GM12878 (cell line): Measurements from ENCODE around the gene AIFM1. TPM values are rescaled to one million over a fixed set of nuclear protein-coding genes. Genes with fewer than 3 reads are reported as not detected.

ENCODE experiments used
- ATAC-seq: fragments of 200-7000 bp; cut with Tn5 transposase; 3 replicates; pipeline ENCODE4 v1.9.1; 2020; ENCODE audit warnings: mild to moderate bottlenecking, moderate library complexity
- BruUV-seq: library from RNA; stranded (reverse); fragments of 400-500 nt; replicated peaks from 2 replicates; lab custom pipeline; 2021; lab: Mats Ljungman, UMichigan
- CTCF ChIA-PET: fragments of 300-600 bp; sonication (Branson Sonifier 250); formaldehyde crosslinking; extraction: SDS; loops from one replicate; lab custom pipeline; 2021; ENCODE audit warnings: inconsistent platforms; lab: Yijun Ruan, JAX
- POLR2A ChIA-PET: fragments of 350-600 bp; formaldehyde crosslinking; extraction: SDS; loops from one replicate; lab custom pipeline; 2021; ENCODE audit warnings: inconsistent platforms; lab: Charles Lee
- RAD21 ChIA-PET: fragments of 300-600 bp; sonication (Branson Sonifier 250); formaldehyde crosslinking; loops from one replicate; lab custom pipeline; 2023; ENCODE audit warnings: antibody characterized with exemption; ENCODE audit not compliant: unreplicated experiment; lab: Charles Lee
- SMC1A ChIA-PET: fragments of 300-600 bp; sonication (Branson Sonifier 250); formaldehyde crosslinking; loops from one replicate; lab custom pipeline; 2023; ENCODE audit not compliant: unreplicated experiment, uncharacterized antibody; lab: Charles Lee
- DNase-seq: peaks from one replicate; pipeline ENCODE4 v3.0.0-alpha.2; 2011; ENCODE audit warnings: low read depth, low spot score
- FAIRE-seq: peaks from 3 replicates; lab custom pipeline; 2011; peaks lifted over from hg19 to GRCh38; lab: Jason Lieb, UNC
- H2AFZ ChIP-seq: 2 replicates; pipeline ENCODE4 v1.6.0; 2011; ENCODE audit warnings: low read depth, low read length, control low read depth; ENCODE audit not compliant: control insufficient read depth
- H3K27ac ChIP-seq: 2 replicates; pipeline ENCODE4 v1.5.1; 2011; ENCODE audit warnings: control low read depth; ENCODE audit not compliant: control insufficient read depth, insufficient read depth
- H3K27me3 ChIP-seq, 2 experiments: replicated peaks in 1 of 2; 2 replicates each; pipeline versions ENCODE4 v1.6.0 to v1.6.1; 2011; ENCODE audit warnings: low read length in 1 of 2; ENCODE audit not compliant: control insufficient read depth in 2 of 2, insufficient read depth in 2 of 2
- H3K36me3 ChIP-seq, 2 experiments: 2 replicates each; pipeline ENCODE4 v1.5.1; 2011; ENCODE audit warnings: low read length in 1 of 2; ENCODE audit not compliant: control insufficient read depth in 2 of 2, insufficient read depth in 2 of 2
- H3K4me1 ChIP-seq: 2 replicates; pipeline ENCODE4 v1.6.1; 2011; ENCODE audit warnings: mild to moderate bottlenecking, low read length, moderate library complexity, mixed read lengths; ENCODE audit not compliant: control insufficient read depth, insufficient read depth
- H3K4me2 ChIP-seq: 2 replicates; pipeline ENCODE4 v1.6.0; 2011; ENCODE audit warnings: control low read depth; ENCODE audit not compliant: control insufficient read depth, insufficient read depth
- H3K4me3 ChIP-seq: fragments of 200-600 bp; sonication (generic); 2 replicates; pipeline ENCODE4 v1.5.1; 2016
- H3K79me2 ChIP-seq: 2 replicates; pipeline ENCODE4 v1.6.0; 2011; ENCODE audit warnings: low read length; ENCODE audit not compliant: control insufficient read depth, insufficient read depth
- H3K9ac ChIP-seq: 2 replicates; pipeline ENCODE4 v1.8.0; 2011; ENCODE audit warnings: low read length, control low read depth, mixed read lengths; ENCODE audit not compliant: control insufficient read depth, insufficient read depth
- H3K9me3 ChIP-seq: replicated peaks from 3 replicates; pipeline ENCODE4 v1.5.1; 2011; ENCODE audit warnings: mild to moderate bottlenecking, low read length; ENCODE audit not compliant: control insufficient read depth, insufficient read depth
- H4K20me1 ChIP-seq: 2 replicates; pipeline ENCODE4 v1.6.0; 2011; ENCODE audit not compliant: control insufficient read depth, insufficient read depth
- CBX5 ChIP-seq: sonication (generic); IDR thresholded peaks from 2 replicates; pipeline ENCODE4 v1.6.1; 2016; ENCODE audit warnings: low read depth, moderate library complexity, mild to moderate bottlenecking, inconsistent platforms
- IKZF2 ChIP-seq, 2 experiments: fragments of 450-650 bp; IDR thresholded peaks; 2 replicates each; pipeline ENCODE4 v1.6.1; 2017; ENCODE audit warnings: mild to moderate bottlenecking in 2 of 2, moderate library complexity in 2 of 2
- MEF2A ChIP-seq: IDR thresholded peaks from 2 replicates; pipeline ENCODE4 v1.6.1; 2011; ENCODE audit warnings: low read depth, mild to moderate bottlenecking, low read length, moderate library complexity; ENCODE audit not compliant: insufficient read depth
- NR2F1 ChIP-seq: fragments of 450-650 bp; conservative IDR thresholded peaks from 2 replicates; pipeline ENCODE4 v1.6.1; 2017; ENCODE audit warnings: mild to moderate bottlenecking
- POLR2AphosphoS2 ChIP-seq: IDR thresholded peaks from 2 replicates; pipeline ENCODE4 v1.6.1; 2011; ENCODE audit warnings: low read depth, mild to moderate bottlenecking, low read length, improper control_type of control experiment, moderate library complexity
- WGBS: methylation state at CpG from one replicate; pipeline ENCODE4 v1.1.6; 2016; ENCODE audit warnings: low lambda C conversion rate; ENCODE audit not compliant: insufficient replicate concordance, insufficient coverage; ENCODE audit errors: missing lambda C conversion rate; 5-methylcytosine and 5-hydroxymethylcytosine counted together
- in situ Hi-C: fragments of 300-500 bp; cut with MboI; formaldehyde crosslinking; loops from 9 replicates; pipeline ENCODE4 v1.14.3; 2018; ENCODE audit warnings: mixed read lengths
- intact Hi-C: fragments of 100-400 bp; cut with micrococcal nuclease; formaldehyde crosslinking; loops from one replicate; pipeline ENCODE4 v1.14.2; 2022; ENCODE audit not compliant: unreplicated experiment
- polyA plus RNA-seq, 11 experiments: library from polyadenylated mRNA; depleted of rRNA in 4 of 11; unstranded in 6 of 11; stranded (reverse) in 5 of 11; fragments of >200 nt; fragmentation: Nextera tagmentation in 4 of 11; fragmentation: Illumina TruSeq in 1 of 11; extraction: Ambion mirVana in 4 of 11; extraction: Trizol in 1 of 11; gene quantifications; 1 replicate in 1 of 11; 2 replicates in 10 of 11; pipeline versions ENCODE4 v1.2.1 to v1.2.3, GENCODE V29; 2011 to 2016; ENCODE audit warnings: inconsistent platforms in 2 of 11, missing spikeins in 2 of 11, low read depth in 1 of 11
- total RNA-seq, 4 experiments: library from RNA; depleted of rRNA in 3 of 4; stranded (reverse); fragments of >200 nt in 3 of 4; fragmentation: Illumina TruSeq in 1 of 4; extraction: Trizol in 1 of 4; gene quantifications; 2 replicates each; pipeline versions ENCODE4 v1.2.1 to v1.2.3, GENCODE V29; 2013 to 2021
- TF ChIP-seq, protein P1 (sequence below): fragments of 450-650 bp; IDR thresholded peaks from 2 replicates; pipeline ENCODE4 v1.6.1; 2017; ENCODE audit warnings: mild to moderate bottlenecking, moderate library complexity
- TF ChIP-seq, protein P2 (sequence below), 3 experiments: IDR thresholded peaks in 2 of 3; conservative IDR thresholded peaks in 1 of 3; 2 replicates each; pipeline ENCODE4 v1.5.1; 2011; ENCODE audit warnings: low read depth in 3 of 3, low read length in 3 of 3, mild to moderate bottlenecking in 3 of 3, control low read depth in 2 of 3, moderate library complexity in 2 of 3, inconsistent platforms in 1 of 3, mixed read lengths in 1 of 3; ENCODE audit not compliant: control insufficient read depth in 2 of 3, insufficient read depth in 1 of 3; ENCODE audit errors: extremely low read depth in 1 of 3
- TF ChIP-seq, protein P3 (sequence below): fragments of 450-650 bp; IDR thresholded peaks from 2 replicates; pipeline ENCODE4 v1.6.1; 2017; ENCODE audit warnings: mild to moderate bottlenecking, low read depth, inconsistent platforms; ENCODE audit not compliant: poor library complexity, severe bottlenecking

The AIFM1 gene
- total and polyA plus RNA-seq, 10 of the 15 experiments (the other 5 are each of a cell fraction or from before 2014, with no cell fraction given) = 44.2 to 121 (median 80.0) TPM

DNA sequence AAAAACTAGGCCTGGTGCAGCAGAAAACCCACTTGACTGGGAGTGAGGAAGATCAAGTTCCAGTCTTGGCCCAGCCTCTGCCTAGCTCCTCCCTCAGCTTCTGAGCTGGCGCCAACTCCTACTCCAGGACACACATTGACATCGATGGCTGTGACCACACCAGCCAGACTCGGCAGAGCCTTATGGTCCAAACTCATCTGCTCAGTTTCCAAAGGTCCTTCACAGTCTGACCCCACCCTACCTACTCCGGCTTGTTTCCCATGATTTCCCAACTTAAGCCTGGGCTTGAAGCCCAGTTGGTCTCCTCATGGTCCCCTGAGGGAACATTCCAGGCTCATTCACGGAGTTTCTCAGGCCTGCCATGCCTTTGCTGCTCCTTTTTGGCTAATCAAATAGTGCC, 65.5 kb downstream of the AIFM1 start:
- ChIA-PET POLR2A (interaction anchor here (0.5 to 0.6 kb wide), 2 partner anchors 9 to 17 kb away, joined by 4 to 6 read pairs; no protein-coding TSS in a partner anchor), RAD21 (interaction anchor here (1.0 kb wide), 1 partner anchor 20 kb away, joined by 3 read pairs; no protein-coding TSS in a partner anchor), CTCF (no interaction called here), SMC1A (no interaction called here)
- TF ChIP-seq, protein P1, sequence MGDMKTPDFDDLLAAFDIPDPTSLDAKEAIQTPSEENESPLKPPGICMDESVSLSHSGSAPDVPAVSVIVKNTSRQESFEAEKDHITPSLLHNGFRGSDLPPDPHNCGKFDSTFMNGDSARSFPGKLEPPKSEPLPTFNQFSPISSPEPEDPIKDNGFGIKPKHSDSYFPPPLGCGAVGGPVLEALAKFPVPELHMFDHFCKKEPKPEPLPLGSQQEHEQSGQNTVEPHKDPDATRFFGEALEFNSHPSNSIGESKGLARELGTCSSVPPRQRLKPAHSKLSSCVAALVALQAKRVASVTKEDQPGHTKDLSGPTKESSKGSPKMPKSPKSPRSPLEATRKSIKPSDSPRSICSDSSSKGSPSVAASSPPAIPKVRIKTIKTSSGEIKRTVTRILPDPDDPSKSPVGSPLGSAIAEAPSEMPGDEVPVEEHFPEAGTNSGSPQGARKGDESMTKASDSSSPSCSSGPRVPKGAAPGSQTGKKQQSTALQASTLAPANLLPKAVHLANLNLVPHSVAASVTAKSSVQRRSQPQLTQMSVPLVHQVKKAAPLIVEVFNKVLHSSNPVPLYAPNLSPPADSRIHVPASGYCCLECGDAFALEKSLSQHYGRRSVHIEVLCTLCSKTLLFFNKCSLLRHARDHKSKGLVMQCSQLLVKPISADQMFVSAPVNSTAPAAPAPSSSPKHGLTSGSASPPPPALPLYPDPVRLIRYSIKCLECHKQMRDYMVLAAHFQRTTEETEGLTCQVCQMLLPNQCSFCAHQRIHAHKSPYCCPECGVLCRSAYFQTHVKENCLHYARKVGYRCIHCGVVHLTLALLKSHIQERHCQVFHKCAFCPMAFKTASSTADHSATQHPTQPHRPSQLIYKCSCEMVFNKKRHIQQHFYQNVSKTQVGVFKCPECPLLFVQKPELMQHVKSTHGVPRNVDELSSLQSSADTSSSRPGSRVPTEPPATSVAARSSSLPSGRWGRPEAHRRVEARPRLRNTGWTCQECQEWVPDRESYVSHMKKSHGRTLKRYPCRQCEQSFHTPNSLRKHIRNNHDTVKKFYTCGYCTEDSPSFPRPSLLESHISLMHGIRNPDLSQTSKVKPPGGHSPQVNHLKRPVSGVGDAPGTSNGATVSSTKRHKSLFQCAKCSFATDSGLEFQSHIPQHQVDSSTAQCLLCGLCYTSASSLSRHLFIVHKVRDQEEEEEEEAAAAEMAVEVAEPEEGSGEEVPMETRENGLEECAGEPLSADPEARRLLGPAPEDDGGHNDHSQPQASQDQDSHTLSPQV = no peak
- TF ChIP-seq MEF2A (no peak), POLR2AphosphoS2 (no peak), IKZF2 (IDR thresholded peaks at IDR 0.05) (no peak), NR2F1 (no peak), CBX5 (no peak)
- TF ChIP-seq, protein P2, sequence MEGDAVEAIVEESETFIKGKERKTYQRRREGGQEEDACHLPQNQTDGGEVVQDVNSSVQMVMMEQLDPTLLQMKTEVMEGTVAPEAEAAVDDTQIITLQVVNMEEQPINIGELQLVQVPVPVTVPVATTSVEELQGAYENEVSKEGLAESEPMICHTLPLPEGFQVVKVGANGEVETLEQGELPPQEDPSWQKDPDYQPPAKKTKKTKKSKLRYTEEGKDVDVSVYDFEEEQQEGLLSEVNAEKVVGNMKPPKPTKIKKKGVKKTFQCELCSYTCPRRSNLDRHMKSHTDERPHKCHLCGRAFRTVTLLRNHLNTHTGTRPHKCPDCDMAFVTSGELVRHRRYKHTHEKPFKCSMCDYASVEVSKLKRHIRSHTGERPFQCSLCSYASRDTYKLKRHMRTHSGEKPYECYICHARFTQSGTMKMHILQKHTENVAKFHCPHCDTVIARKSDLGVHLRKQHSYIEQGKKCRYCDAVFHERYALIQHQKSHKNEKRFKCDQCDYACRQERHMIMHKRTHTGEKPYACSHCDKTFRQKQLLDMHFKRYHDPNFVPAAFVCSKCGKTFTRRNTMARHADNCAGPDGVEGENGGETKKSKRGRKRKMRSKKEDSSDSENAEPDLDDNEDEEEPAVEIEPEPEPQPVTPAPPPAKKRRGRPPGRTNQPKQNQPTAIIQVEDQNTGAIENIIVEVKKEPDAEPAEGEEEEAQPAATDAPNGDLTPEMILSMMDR (IDR thresholded peaks at IDR 0.05 in 2 of 3, conservative IDR thresholded peaks at IDR 0.05 in 1 of 3; ENCODE audit: control insufficient read depth in 2 of 3, extremely low read depth in 1 of 3, insufficient read depth in 1 of 3, low read depth in 3 of 3, low read length in 3 of 3) = no peak
- TF ChIP-seq, protein P3, sequence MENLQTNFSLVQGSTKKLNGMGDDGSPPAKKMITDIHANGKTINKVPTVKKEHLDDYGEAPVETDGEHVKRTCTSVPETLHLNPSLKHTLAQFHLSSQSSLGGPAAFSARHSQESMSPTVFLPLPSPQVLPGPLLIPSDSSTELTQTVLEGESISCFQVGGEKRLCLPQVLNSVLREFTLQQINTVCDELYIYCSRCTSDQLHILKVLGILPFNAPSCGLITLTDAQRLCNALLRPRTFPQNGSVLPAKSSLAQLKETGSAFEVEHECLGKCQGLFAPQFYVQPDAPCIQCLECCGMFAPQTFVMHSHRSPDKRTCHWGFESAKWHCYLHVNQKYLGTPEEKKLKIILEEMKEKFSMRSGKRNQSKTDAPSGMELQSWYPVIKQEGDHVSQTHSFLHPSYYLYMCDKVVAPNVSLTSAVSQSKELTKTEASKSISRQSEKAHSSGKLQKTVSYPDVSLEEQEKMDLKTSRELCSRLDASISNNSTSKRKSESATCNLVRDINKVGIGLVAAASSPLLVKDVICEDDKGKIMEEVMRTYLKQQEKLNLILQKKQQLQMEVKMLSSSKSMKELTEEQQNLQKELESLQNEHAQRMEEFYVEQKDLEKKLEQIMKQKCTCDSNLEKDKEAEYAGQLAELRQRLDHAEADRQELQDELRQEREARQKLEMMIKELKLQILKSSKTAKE = no peak
- peaks cover 53% of the 10 kb centered on the region for H3K79me2 ChIP-seq
- intact Hi-C loops (no loop called here), in situ Hi-C loops (no loop called here)
- no peaks in the 10 kb centered on the region for H3K9me3 ChIP-seq
- ATAC-seq = no peak
- H3K4me1 ChIP-seq = no peaks in the 10 kb centered on the region
- no peaks in the 10 kb centered on the region for H3K27me3 ChIP-seq
- FAIRE-seq = no peak
- H3K36me3 ChIP-seq = no peaks in the 10 kb centered on the region; a peak in 1 of 4 replicates
- WGBS = 60% methylated on average over 5 of the region's 5 CpGs
- no peaks in the 10 kb centered on the region; the same call in 1 of the 2 replicates for H4K20me1 ChIP-seq
- H3K4me3 ChIP-seq = no peak overlapping the region
- H2AFZ ChIP-seq = no peak overlapping the region
- no peak overlapping the region for H3K4me2 ChIP-seq
- no TSS peak for BruUV-seq
- H3K9ac ChIP-seq = no peak overlapping the region
- no peak overlapping the region for H3K27ac ChIP-seq
- DNase-seq = no peak
